SIG-M5 treated with dmso at 0.1 percent for 504 hours (cell line): ENCODE results near the gene NOBOX.
"Not testable (repeated sequence)": the region's sequence is repeated elsewhere in the genome, so short reads cannot be mapped to it uniquely, and the experiment has no call there.

Source experiments
- DNase-seq: peaks from one replicate; lab custom pipeline; 2025; ENCODE audit not compliant: unreplicated experiment; lab: John Stamatoyannopoulos, UW

Gene NOBOX

DNA sequence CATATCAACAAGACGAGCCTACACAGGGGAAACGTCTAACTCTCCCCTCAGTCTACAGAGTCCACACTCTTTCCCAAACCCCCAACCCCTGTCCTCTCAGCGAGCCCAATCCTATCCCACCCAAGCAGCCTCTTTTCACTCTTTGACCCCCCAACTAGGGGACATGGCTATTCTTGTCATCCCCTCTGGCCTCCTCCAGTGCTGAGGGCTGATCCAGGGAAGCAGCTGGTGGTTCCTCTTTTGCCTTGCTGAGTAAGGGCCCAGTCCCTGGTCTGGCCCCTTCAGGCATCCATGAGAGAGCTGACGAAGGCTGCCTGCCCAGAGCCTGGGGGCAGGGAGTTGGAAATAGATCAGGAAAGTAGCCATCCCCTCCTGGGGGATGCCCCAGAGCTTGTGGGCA, 6.4 kb downstream of the NOBOX start:
- DNase-seq = no peak

DNA sequence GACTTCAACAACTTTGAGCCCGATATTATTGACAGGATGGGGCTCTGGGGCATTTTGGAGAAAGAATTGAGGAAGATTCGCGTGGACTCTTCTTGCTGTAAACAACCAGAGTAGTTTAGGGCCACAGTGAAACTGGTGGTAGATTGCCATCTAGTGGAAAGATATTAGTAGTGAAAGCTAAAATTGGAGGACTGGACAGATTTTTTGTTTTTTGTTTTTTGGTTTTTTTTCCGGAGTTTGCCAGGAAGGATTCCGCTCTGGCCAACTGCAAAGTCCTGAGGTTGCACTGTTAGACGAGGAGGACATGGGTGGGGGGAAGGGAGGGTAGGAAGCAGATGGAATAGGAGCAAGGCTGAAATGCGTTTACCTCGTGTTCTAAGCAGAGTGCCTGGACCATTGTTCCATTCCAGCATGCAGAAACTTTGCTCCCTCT, 11.7 kb downstream of the NOBOX start:
- peak; percentile 60 for DNase-seq

DNA sequence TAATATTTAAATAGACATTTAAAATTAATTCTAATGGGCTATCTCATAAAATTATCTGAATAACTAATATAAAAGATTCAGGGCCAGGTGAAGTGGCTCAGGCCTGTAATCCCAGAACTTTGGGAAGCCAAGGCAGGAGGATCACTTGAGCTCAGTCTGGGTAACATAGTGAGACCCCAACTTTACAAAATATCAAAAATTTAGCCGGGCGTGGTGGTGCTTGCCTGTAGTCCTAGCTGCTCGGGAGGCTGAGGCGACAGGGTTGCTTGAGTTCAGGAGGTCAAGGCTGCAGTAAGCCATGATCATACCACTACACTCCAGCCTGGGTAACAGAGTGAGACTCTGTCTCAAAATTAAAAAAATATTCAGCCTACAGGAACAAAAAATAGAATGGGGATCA, 12.5 kb downstream of the NOBOX start:
- DNase-seq = no peak

DNA sequence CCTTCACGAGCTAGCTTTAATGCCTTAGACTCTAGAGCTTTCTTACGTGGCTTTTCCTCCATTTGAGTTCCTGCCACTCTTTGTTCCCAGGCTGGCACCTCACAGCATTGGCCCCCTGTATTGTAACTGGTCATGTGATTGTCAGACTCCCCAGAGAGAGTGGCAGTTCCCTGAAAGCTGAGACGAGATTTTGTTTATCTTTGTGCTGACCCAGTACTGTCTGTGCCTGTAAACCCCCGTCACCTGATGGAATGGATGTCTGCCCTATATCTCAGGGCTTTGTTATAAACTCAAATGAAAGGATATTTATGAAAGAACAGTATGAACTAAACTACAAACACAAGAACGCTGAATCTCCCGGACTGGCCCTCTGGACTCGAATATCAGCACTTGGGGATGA, 13.0 kb downstream of the NOBOX start:
- no peak for DNase-seq

DNA sequence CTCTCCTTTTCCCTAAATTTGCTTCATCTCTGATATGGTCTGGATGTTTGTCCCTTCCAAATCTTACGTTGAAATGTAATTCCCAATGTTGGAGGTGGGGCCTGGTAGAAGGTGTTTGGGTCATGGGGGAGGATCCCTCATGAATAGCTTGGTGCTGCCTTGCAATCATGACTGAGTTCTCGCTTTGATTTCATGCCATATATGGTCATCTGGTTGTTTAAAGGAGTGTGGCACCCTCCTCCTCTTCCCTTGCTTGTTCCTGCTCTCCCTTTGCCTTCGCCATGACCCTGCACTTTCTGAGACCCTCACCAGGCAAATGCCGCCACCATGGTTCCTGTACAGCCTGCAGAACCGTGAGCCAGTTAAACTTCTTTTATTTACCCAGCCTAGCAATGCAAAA, 14.5 kb downstream of the NOBOX start:
- no peak for DNase-seq

DNA sequence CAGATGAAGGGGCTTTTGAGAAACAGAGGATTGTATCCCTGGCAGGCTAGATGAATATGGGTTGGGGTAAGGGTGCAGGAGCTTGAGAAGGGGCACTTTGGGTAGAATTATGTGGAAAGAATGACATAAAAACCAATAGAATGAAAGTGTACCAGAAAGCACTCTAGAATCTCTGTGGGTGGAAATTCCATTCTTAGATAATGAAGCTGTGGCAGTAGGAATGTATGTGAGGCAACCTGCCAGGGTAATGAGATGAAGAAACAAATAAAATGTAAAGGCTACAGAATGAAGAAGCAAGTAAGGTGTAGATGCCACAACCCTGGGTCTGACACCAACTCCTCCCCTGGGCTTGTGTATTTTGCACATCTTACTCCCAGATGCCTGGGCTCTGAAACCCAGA, 16.8 kb downstream of the NOBOX start:
- no peak for DNase-seq

DNA sequence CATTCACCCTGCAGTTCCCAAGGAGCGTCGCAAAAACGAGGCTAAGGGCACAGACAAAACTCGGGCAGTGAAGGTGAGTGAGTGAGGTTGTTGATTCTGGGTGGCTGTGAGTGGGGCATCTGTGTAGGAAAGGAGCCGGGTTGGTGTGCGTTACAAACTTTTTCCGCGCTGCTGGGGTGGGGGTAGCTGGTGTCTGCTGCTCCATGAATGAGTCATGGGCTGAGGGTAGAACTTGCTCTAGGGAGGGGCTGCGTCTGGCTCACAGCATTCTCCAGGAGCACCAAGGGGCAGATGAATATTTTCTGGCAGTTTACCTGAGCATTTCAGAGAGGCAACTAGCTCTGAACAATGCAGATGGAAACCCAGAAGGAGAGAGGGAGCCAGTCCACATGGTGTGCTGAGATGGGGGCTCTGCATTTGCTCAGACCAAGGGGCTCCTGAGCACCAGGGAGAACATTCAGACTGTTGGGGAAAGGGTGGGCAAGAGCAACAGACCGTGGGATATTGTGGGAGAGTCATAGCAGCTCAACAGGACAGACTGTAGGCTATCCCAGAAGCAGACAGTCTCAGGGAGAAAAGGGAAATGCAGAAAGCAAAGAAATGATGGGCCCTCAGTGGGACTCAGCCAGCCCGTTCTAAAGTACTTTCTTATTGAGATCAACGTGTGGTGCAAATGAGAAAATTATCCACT, 18.8 kb downstream of the NOBOX start:
- no peak for DNase-seq

DNA sequence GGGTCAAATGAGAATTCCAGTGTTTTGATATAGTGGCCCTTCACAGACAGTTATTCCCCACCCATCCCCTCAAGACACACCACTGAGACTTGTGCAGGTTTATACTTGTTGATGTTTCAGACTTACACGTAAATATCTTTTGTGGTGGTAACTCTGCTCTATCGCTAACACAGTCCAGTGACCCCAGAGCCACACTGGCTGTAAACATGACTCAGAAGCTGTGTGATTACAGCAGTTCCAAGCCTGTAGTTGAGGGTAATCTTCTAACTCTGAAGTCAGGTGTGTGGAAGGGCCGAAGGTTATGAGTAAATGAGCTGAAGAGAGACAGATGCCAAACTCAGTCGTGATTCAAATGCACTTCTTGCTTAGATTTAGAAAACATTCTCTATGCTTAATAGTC, 19.4 kb downstream of the NOBOX start:
- DNase-seq = no peak

DNA sequence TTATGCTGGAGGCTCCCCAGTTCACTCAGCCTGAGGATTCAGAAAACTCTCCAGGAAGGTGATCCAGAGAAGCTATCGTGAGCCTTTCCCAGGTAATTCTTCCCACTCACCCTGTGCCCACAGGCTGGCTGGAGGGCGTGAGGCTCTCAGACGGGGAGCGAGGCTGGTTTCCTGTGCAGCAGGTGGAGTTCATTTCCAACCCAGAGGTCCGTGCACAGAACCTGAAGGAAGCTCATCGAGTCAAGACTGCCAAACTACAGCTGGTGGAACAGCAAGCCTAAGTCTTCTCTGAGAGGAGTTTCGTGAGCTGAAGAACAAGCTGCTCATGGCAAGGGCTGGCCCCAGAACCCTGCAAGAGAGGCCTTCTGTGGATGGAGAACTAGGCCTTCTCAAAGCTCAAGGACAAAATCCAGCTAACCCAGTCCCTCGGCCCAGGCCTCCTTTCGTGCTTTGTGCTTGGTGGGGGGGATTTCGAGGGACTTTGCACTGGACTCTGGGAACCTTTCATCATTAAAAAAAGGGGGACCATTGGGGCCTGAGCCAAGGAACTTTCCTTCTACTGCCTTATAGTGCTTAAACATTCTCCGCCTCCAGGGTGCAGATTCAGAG, 23.6 kb downstream of the NOBOX start:
- DNase-seq = no peak

DNA sequence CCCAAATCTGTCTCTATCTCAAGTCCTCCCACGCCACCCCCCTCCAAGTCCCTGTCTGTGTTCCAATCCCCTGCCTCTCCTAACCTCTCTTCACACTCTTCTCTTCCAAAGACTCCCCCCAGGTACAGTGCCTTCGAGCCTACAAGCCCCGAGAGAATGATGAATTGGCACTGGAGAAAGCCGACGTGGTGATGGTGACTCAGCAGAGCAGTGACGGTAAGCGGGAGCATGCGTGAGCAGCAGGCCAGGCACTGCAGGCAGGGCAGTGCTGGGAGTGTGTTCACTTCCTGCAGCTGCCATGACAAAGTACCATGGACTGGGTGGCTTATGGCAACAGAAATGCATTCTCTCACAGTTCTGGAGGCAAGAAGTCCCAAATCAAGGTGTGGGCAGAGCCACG, 24.8 kb downstream of the NOBOX start:
- DNase-seq = no peak

DNA sequence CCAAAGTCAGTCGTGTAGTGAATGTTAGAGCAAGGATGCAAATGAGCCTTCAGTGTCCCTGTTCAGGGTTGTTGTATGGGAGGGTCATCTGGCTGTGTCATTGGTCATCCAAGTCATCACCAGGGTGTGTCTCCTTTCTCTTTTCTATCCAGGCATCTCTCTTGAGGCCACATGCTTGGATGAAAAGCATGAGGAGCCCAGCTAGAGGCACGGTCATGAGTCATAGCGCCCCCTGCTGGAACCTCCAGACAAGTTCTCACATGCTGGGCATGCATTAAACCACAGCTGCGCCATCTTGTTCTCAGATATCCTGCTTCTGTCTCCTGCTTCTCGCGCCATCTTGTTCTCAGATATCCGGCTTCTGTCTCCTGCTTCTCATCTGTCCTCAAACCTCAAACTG, 34.3 kb downstream of the NOBOX start:
- not testable (repeated sequence) for DNase-seq

DNA sequence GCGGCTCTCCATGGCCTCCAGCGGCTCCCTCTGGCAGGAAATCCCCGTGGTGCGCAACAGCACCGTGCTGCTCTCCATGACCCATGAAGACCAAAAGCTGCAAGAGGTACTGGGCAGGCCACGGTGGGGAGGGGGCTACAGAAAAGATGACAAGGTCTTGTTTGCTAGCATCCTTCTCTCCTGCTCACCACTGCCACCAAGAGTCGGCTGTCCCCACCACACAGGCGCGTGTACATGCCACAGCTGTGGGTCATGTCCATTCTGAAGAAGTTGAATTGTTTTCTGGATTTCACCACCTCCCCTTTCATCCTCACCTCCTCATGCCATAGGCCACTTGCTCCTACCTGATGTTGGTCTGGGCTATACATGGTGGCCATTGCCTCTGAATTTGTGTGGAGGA, 36.2 kb downstream of the NOBOX start:
- not testable (repeated sequence) for DNase-seq

DNA sequence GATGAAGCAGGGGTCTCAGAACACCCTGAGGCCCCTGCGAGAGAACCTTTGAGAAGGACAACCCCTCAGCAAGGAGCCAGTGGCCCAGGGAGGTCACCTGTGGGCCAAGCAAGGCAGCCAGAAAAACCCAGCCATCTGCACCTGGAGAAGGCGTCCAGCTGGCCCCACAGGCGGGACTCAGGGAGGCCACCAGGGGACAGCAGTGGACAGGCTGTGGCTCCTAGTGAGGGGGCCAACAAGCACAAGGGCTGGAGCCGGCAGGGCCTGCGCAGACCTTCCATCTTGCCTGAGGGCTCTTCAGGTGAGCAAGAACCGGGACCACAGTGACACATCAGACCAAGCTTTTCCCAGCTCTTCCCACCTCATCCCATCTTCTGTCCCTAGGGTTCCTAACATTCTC, 38.0 kb downstream of the NOBOX start:
- DNase-seq = not testable (repeated sequence)

DNA sequence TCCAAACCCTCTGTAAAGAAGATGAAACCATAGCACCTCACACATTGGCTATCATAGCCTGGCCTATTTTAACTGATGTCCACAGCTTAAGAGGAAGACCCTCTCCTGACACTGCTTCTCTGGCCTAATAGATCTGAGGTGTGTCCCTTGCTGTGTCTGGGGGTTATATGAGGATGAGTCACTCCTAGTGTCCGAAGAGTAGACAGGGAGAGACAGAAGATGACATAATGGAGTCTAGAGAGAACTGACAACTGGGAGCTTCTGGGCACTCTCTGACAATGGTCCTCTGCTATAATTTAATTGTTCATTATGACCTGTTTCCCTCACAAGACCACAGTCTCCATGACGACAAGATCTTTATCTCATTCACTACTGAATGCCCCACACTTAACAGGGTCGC, 41.4 kb downstream of the NOBOX start:
- not testable (repeated sequence) for DNase-seq

DNA sequence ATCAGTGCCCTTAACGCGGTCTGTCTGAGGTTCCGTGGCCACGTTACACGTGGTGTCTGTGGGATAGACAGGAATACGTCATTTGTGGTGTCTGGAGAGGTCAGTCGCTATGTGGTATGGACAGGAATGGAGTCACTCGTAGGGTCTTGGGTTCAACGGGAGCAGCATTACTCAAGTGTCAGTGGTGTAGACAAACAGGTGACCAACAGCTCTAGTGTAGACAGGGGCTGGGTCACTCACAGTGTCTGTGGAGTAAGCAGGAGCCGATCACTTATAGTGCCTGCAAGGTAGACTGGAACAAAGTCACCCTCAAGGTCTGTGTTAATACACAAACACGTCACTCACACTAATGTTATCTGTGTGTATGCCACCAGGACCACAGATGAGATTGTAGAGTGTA, 46.6 kb downstream of the NOBOX start:
- not testable (repeated sequence) for DNase-seq

DNA sequence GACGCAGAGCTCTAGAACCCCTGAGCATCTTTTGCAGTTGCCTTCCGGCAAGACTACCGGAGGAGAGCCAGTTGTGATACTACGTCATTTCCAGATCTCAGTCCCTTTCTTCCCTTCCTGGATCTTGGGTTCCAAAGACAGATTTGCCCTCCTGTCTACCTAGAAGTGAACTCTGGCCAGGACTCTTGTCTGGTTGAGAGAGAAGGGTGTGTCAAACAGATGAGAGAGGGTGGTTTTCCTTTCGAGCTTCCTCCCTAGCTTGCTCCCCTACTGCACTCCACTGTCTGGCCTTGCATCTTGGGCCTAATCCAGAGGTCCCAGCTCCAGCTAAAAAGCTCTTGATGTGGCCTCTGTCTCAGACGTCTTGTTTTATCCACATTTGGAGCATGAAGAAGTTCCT, 47.3 kb downstream of the NOBOX start:
- DNase-seq = not testable (repeated sequence)

DNA sequence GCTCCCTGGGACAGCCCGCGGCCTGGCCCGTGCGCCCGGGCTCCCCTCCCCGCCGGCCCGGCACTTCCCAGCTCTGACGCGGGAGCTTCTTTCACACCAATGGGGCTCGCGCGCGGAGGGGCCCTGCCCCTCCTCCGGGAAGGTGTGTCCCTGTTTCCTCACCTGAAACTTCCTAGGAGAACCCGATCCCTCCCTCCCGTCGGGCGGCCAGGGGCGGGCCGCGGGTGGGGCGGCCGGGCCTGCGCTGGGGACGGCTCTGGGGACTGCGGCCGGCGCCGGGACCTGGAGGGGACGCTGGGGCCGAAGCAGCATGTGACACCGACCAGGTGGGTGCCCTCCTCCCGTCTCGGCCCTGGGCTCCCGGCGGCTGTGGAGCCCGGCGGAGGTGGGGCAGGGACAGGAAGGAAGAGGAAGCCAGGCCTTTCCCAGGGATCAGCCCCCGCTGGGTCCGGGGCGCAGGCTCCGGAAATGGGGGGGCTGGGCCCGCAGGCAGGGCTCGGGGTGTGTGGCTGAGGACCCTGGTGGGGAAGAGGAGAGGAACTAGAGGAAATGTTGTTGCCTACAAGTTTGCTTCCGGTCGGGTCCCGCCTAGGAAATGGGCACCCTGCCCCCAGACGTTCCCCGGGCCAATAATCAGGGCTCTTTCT, 48.2 kb downstream of the NOBOX start, which contains the start of gene ARHGEF5:
ARHGEF5 (plus strand) TSS at position 227 of the 647 bp plus-strand sequence. CDS start 7,268 bp downstream, outside the sequence.
- not testable (repeated sequence) for DNase-seq

DNA sequence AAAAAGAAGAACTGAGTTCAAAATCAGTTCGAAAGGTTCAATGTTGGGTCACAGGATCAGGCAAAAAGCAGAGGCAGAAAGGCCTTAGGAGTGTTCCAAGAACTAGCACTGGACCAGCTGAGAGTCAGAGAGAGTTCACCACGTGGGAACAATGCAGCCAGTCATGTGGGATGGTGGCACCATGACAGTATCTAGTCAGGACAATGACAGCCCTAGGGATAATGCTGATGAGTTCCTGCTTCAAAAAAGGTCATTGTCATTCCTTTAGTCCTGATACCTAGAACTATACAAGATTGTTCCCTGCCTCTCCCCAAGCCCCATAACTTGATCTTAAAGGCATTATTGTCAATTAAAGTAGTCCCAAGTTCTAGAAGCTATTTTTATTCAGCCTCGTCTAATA, 51.8 kb downstream of the NOBOX start:
- DNase-seq = not testable (repeated sequence)

DNA sequence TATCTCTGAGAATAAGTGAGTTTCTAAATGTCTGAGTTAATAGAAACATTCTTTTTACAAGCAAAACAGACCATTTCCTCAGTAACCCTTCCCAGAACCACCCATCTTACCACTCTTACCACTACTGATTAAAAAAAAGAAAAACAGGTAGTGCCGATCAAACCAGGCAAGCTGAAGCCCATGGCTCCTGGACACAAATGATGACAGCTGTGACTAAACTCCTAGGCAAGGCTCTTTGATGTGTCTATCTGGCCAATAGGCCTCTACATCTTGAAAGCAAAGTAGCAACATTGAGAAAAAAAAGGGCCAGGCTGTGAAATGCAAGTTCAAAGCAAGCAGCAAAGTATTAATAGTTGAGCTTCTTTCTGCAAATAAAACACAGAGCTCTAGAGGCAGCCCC, 54.9 kb downstream of the NOBOX start:
- not testable (repeated sequence) for DNase-seq
